Measurements from ENCODE around the gene DCDC2. TPM values are rescaled to one million over a fixed set of nuclear protein-coding genes. Genes with fewer than 3 reads are reported as not detected.

DCDC2 gene
- total RNA-seq, 1 donor from 2014 or later = 4.5 TPM

GRCh38 chr6:24274441-24275083, 83.3 kb downstream of the DCDC2 start:
- peak; percentile 1 for DNase-seq (ENCODE audit: low read depth)
- H3K36me3 Mint-ChIP-seq (ENCODE audit: low read depth, unreplicated experiment) = no peaks in the 10 kb centered on the region
- H3K9me3 Mint-ChIP-seq (ENCODE audit: unreplicated experiment) = no peaks in the 10 kb centered on the region
- no peaks in the 10 kb centered on the region for H4K20me1 ChIP-seq (ENCODE audit: insufficient read depth, low read length)
- H3K4me1 ChIP-seq (ENCODE audit: insufficient read depth, low read length) = no peaks in the 10 kb centered on the region
- H3K4me1 Mint-ChIP-seq (ENCODE audit: low read depth, unreplicated experiment) = no peaks in the 10 kb centered on the region
- H3K27ac Mint-ChIP-seq (ENCODE audit: unreplicated experiment) = no peak overlapping the region
- H3K27me3 ChIP-seq (ENCODE audit: insufficient read depth, low read length) = peaks cover 5% of the 10 kb centered on the region
- no peak overlapping the region for H2AFZ ChIP-seq (ENCODE audit: low read depth, low read length)
- no peak overlapping the region for H3K4me3 Mint-ChIP-seq (ENCODE audit: unreplicated experiment)
- H3K9me3 ChIP-seq (ENCODE audit: insufficient read depth, low read depth, low read length) = no peaks in the 10 kb centered on the region
- H3K27ac ChIP-seq (ENCODE audit: low read depth, low read length) = no peak overlapping the region
- no peak overlapping the region for H3K9ac ChIP-seq (ENCODE audit: low read length)
- no peaks in the 10 kb centered on the region for H3K36me3 ChIP-seq (ENCODE audit: insufficient read depth, low read length)
- H3K4me3 ChIP-seq (ENCODE audit: insufficient read depth, low read depth, low read length) = no peak overlapping the region
- H3K4me2 ChIP-seq (ENCODE audit: low read length) = no peak overlapping the region
- FAIRE-seq = no peak
- H3K79me2 ChIP-seq (ENCODE audit: insufficient read depth, low read length) = no peaks in the 10 kb centered on the region
- TF ChIP-seq EZH2 (IDR thresholded peaks at IDR 0.05; ENCODE audit: insufficient read depth, low read length) (no peak), CTCF (IDR thresholded peaks at IDR 0.05; ENCODE audit: insufficient read depth, low read depth, low read length) (peak; percentile 61)
- peaks cover 3% of the 10 kb centered on the region for H3K27me3 Mint-ChIP-seq (ENCODE audit: low read depth, unreplicated experiment)

GRCh38 chr6:24273096-24273870, 84.6 kb downstream of the DCDC2 start:
- no peak overlapping the region for H3K4me3 ChIP-seq (ENCODE audit: insufficient read depth, low read depth, low read length)
- H3K27me3 Mint-ChIP-seq (ENCODE audit: low read depth, unreplicated experiment) = no peaks in the 10 kb centered on the region
- H3K27ac Mint-ChIP-seq (ENCODE audit: unreplicated experiment) = no peak overlapping the region
- H3K4me1 ChIP-seq (ENCODE audit: insufficient read depth, low read length) = no peaks in the 10 kb centered on the region
- no peaks in the 10 kb centered on the region for H3K9me3 ChIP-seq (ENCODE audit: insufficient read depth, low read depth, low read length)
- H3K4me2 ChIP-seq (ENCODE audit: low read length) = no peak overlapping the region
- TF ChIP-seq EZH2 (IDR thresholded peaks at IDR 0.05; ENCODE audit: insufficient read depth, low read length) (no peak), CTCF (IDR thresholded peaks at IDR 0.05; ENCODE audit: insufficient read depth, low read depth, low read length) (no peak)
- no peaks in the 10 kb centered on the region for H3K79me2 ChIP-seq (ENCODE audit: insufficient read depth, low read length)
- H2AFZ ChIP-seq (ENCODE audit: low read depth, low read length) = no peak overlapping the region
- no peak overlapping the region for H3K9ac ChIP-seq (ENCODE audit: low read length)
- no peak overlapping the region for H3K4me3 Mint-ChIP-seq (ENCODE audit: unreplicated experiment)
- no peak for FAIRE-seq
- H3K36me3 ChIP-seq (ENCODE audit: insufficient read depth, low read length) = no peaks in the 10 kb centered on the region
- H4K20me1 ChIP-seq (ENCODE audit: insufficient read depth, low read length) = no peaks in the 10 kb centered on the region
- H3K4me1 Mint-ChIP-seq (ENCODE audit: low read depth, unreplicated experiment) = no peaks in the 10 kb centered on the region
- DNase-seq (ENCODE audit: low read depth) = peak; percentile 21
- no peaks in the 10 kb centered on the region for H3K36me3 Mint-ChIP-seq (ENCODE audit: low read depth, unreplicated experiment)
- H3K9me3 Mint-ChIP-seq (ENCODE audit: unreplicated experiment) = no peaks in the 10 kb centered on the region
- no peak overlapping the region for H3K27ac ChIP-seq (ENCODE audit: low read depth, low read length)
- no peaks in the 10 kb centered on the region for H3K27me3 ChIP-seq (ENCODE audit: insufficient read depth, low read length)

GRCh38 chr6:24272553-24272952, 85.3 kb downstream of the DCDC2 start:
- H2AFZ ChIP-seq (ENCODE audit: low read depth, low read length) = no peak overlapping the region
- Mint-ChIP-seq H3K4me1 (ENCODE audit: low read depth, unreplicated experiment) (no peaks in the 10 kb centered on the region), H3K36me3 (ENCODE audit: low read depth, unreplicated experiment) (no peaks in the 10 kb centered on the region), H3K9me3 (ENCODE audit: unreplicated experiment) (no peaks in the 10 kb centered on the region), H3K27ac (ENCODE audit: unreplicated experiment) (no peak overlapping the region), H3K27me3 (ENCODE audit: low read depth, unreplicated experiment) (no peaks in the 10 kb centered on the region), H3K4me3 (ENCODE audit: unreplicated experiment) (no peak overlapping the region)
- H3K36me3 ChIP-seq (ENCODE audit: insufficient read depth, low read length) = no peaks in the 10 kb centered on the region
- H3K4me2 ChIP-seq (ENCODE audit: low read length) = no peak overlapping the region
- no peak overlapping the region for H3K27ac ChIP-seq (ENCODE audit: low read depth, low read length)
- FAIRE-seq (no peak), DNase-seq (ENCODE audit: low read depth) (no peak)
- no peaks in the 10 kb centered on the region for H3K9me3 ChIP-seq (ENCODE audit: insufficient read depth, low read depth, low read length)
- no peak for TF ChIP-seq CTCF (IDR thresholded peaks at IDR 0.05; ENCODE audit: insufficient read depth, low read depth, low read length)
- no peak for TF ChIP-seq EZH2 (IDR thresholded peaks at IDR 0.05; ENCODE audit: insufficient read depth, low read length)
- no peaks in the 10 kb centered on the region for H3K27me3 ChIP-seq (ENCODE audit: insufficient read depth, low read length)
- H3K4me1 ChIP-seq (ENCODE audit: insufficient read depth, low read length) = no peaks in the 10 kb centered on the region
- H4K20me1 ChIP-seq (ENCODE audit: insufficient read depth, low read length) = no peaks in the 10 kb centered on the region
- no peak overlapping the region for H3K4me3 ChIP-seq (ENCODE audit: insufficient read depth, low read depth, low read length)
- H3K9ac ChIP-seq (ENCODE audit: low read length) = no peak overlapping the region
- H3K79me2 ChIP-seq (ENCODE audit: insufficient read depth, low read length) = no peaks in the 10 kb centered on the region
